WTC11 (cell line): Measurements from ENCODE around the gene ZFHX3. TPM values are rescaled to one million over a fixed set of nuclear protein-coding genes. Genes with fewer than 3 reads are reported as not detected.

Experiments used
- ATAC-seq: fragments of 200-7000 bp; cut with Tn5 transposase; 2 replicates; pipeline ENCODE4 v1.10.0; 2021; ENCODE audit warnings: mild to moderate bottlenecking, moderate library complexity
- CTCF ChIA-PET: fragments of 300-600 bp; sonication (Branson Sonifier 250); formaldehyde crosslinking; loops from one replicate; lab custom pipeline; 2021; ENCODE audit warnings: antibody characterized with exemption; lab: Charles Lee
- POLR2A ChIA-PET: fragments of 350-600 bp; sonication (Branson Sonifier 250); formaldehyde crosslinking; loops from one replicate; lab custom pipeline; 2021; ENCODE audit warnings: antibody characterized with exemption; lab: Charles Lee
- DNase-seq: peaks from one replicate; pipeline ENCODE4 v3.0.0; 2021; ENCODE audit warnings: low spot score
- H3K27ac Mint-ChIP-seq: 2 replicates; pipeline ENCODE4 v1.8.0; 2021; ENCODE audit warnings: mixed read lengths
- H3K27me3 Mint-ChIP-seq: 2 replicates; pipeline ENCODE4 v1.8.0; 2021; ENCODE audit warnings: low read depth, mild to moderate bottlenecking, moderate library complexity, mixed read lengths
- H3K36me3 Mint-ChIP-seq: 2 replicates; pipeline ENCODE4 v1.8.0; 2021; ENCODE audit warnings: mixed read lengths
- H3K4me1 Mint-ChIP-seq: 2 replicates; pipeline ENCODE4 v1.8.0; 2022; ENCODE audit warnings: mixed read lengths
- H3K4me3 Mint-ChIP-seq: 2 replicates; pipeline ENCODE4 v1.8.0; 2021; ENCODE audit warnings: mild to moderate bottlenecking, moderate library complexity, mixed read lengths
- H3K9me3 Mint-ChIP-seq: 2 replicates; pipeline ENCODE4 v1.8.0; 2021; ENCODE audit warnings: mixed read lengths
- ARID4B ChIP-seq: sonication (generic); formaldehyde crosslinking; IDR thresholded peaks from 2 replicates; pipeline ENCODE4 v1.8.0; 2023; ENCODE audit warnings: missing genetic modification reagents, mild to moderate bottlenecking, borderline replicate concordance
- CDX4 ChIP-seq: fragments of 250-450 bp; sonication (Bioruptor Pico); IDR thresholded peaks from 2 replicates; pipeline ENCODE4 v1.9.0; 2021; ENCODE audit warnings: moderate library complexity, mild to moderate bottlenecking, inconsistent platforms, borderline replicate concordance
- CREB1 ChIP-seq: sonication (generic); formaldehyde crosslinking; IDR thresholded peaks from 2 replicates; pipeline ENCODE4 v1.8.0; 2023; ENCODE audit warnings: mild to moderate bottlenecking, missing genetic modification reagents
- ETV6 ChIP-seq: sonication (generic); formaldehyde crosslinking; IDR thresholded peaks from 2 replicates; pipeline ENCODE4 v1.8.1; 2022; ENCODE audit warnings: mild to moderate bottlenecking, missing genetic modification reagents
- FOXJ3 ChIP-seq: sonication (generic); formaldehyde crosslinking; IDR thresholded peaks from 2 replicates; pipeline ENCODE4 v1.9.0; 2021; ENCODE audit warnings: missing genetic modification reagents, mild to moderate bottlenecking, borderline replicate concordance
- IRF2 ChIP-seq: sonication (generic); formaldehyde crosslinking; IDR thresholded peaks from 2 replicates; pipeline ENCODE4 v1.8.0; 2022; ENCODE audit warnings: low read depth, missing genetic modification reagents, borderline replicate concordance
- JUN ChIP-seq: sonication (generic); formaldehyde crosslinking; IDR thresholded peaks from 2 replicates; pipeline ENCODE4 v1.8.0; 2023; ENCODE audit warnings: mild to moderate bottlenecking, missing genetic modification reagents
- MYBL2 ChIP-seq: sonication (generic); formaldehyde crosslinking; IDR thresholded peaks from 2 replicates; pipeline ENCODE4 v1.8.1; 2023; ENCODE audit warnings: mild to moderate bottlenecking, moderate library complexity, missing genetic modification reagents
- NR2C2 ChIP-seq: sonication (generic); formaldehyde crosslinking; IDR thresholded peaks from 2 replicates; pipeline ENCODE4 v1.8.0; 2022; ENCODE audit warnings: mild to moderate bottlenecking, missing genetic modification reagents
- PRRX2 ChIP-seq: fragments of 250-450 bp; sonication (Bioruptor Pico); IDR thresholded peaks from 2 replicates; pipeline ENCODE4 v1.8.0; 2021; ENCODE audit warnings: mild to moderate bottlenecking
- RORB ChIP-seq: fragments of 250-450 bp; sonication (Bioruptor Pico); IDR thresholded peaks from 2 replicates; pipeline ENCODE4 v1.9.0; 2021; ENCODE audit warnings: mild to moderate bottlenecking
- SMAD3 ChIP-seq: sonication (generic); formaldehyde crosslinking; IDR thresholded peaks from 2 replicates; pipeline ENCODE4 v1.8.0; 2022; ENCODE audit warnings: missing genetic modification reagents, mild to moderate bottlenecking, borderline replicate concordance
- SP1 ChIP-seq: sonication (generic); formaldehyde crosslinking; conservative IDR thresholded peaks from 2 replicates; pipeline ENCODE4 v1.8.1; 2022; ENCODE audit warnings: missing genetic modification reagents
- ZBTB43 ChIP-seq: sonication (generic); formaldehyde crosslinking; IDR thresholded peaks from 2 replicates; pipeline ENCODE4 v1.8.1; 2023; ENCODE audit warnings: mild to moderate bottlenecking, missing genetic modification reagents
- ZNF396 ChIP-seq: fragments of 250-450 bp; sonication (Bioruptor Pico); IDR thresholded peaks from 2 replicates; pipeline ENCODE4 v1.8.0; 2021; ENCODE audit warnings: mild to moderate bottlenecking, moderate library complexity, borderline replicate concordance
- ZNF425 ChIP-seq: fragments of 250-450 bp; sonication (Bioruptor Pico); conservative IDR thresholded peaks from 2 replicates; pipeline ENCODE4 v1.9.0; 2021; ENCODE audit warnings: mild to moderate bottlenecking
- ZNF532 ChIP-seq: fragments of 250-450 bp; sonication (Bioruptor Pico); IDR thresholded peaks from 2 replicates; pipeline ENCODE4 v1.9.0; 2021; ENCODE audit warnings: mild to moderate bottlenecking, borderline replicate concordance
- total RNA-seq: library from RNA; stranded (reverse); gene quantifications from 3 replicates; pipeline ENCODE4 v1.2.3, GENCODE V29; 2021
- TF ChIP-seq, protein P1 (sequence below): sonication (generic); formaldehyde crosslinking; IDR thresholded peaks from 2 replicates; pipeline ENCODE4 v1.8.0; 2022; ENCODE audit warnings: mild to moderate bottlenecking, missing genetic modification reagents
- TF ChIP-seq, protein P2 (sequence below): fragments of 250-450 bp; sonication (Bioruptor Pico); IDR thresholded peaks from 2 replicates; pipeline ENCODE4 v1.9.0; 2021; ENCODE audit warnings: mild to moderate bottlenecking
- TF ChIP-seq, protein P3 (sequence below): fragments of 250-450 bp; sonication (Bioruptor Pico); IDR thresholded peaks from 2 replicates; pipeline ENCODE4 v1.8.0; 2021; ENCODE audit warnings: mild to moderate bottlenecking

The ZFHX3 gene
- total RNA-seq, 1 experiment from 2014 or later: 5.7 TPM

DNA sequence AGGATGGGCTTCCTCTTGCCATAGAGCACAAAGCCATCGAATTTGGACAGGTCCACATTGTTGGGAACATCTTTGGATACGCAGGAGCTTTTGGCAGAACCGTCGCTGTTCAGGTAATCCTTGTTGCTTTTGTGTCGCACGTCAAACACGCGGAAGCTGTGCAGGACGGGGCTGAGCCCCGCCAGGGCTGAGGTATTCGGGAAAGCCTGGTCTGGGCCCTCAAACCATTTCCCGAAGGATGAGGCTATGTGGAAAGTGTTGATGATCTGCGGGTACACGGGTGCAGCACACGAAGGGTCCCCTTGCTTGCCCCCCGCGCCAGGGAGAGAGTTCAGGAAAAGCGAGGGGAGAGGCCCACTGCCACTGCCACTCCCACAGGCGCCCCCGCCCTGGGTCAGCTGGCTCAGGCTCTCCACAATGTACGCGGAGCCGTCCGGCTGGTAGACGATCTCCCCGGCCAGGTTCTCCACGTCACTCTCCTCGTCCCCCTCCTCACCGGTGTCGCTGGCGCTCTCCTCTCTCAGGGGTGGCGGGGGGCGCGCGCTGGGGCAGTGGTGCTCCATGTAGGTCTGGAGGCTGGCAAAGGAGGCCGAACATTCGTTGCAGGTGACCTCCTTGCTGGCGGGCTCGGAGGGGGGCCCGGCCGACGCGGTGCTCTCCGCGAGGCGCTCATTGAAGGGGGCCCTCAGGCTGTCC, 88.5 kb downstream of the ZFHX3 start (continued):
- TF ChIP-seq ZNF425 (no peak), IRF2 (no peak), ZBTB43 (CRISPR knock-in tag) (no peak), JUN (CRISPR knock-in tag) (no peak), ZNF396 (no peak), ETV6 (no peak), FOXJ3 (CRISPR knock-in tag) (no peak), SP1 (CRISPR knock-in tag) (no peak), PRRX2 (no peak), NR2C2 (CRISPR knock-in tag) (no peak)
- TF ChIP-seq, protein P1, sequence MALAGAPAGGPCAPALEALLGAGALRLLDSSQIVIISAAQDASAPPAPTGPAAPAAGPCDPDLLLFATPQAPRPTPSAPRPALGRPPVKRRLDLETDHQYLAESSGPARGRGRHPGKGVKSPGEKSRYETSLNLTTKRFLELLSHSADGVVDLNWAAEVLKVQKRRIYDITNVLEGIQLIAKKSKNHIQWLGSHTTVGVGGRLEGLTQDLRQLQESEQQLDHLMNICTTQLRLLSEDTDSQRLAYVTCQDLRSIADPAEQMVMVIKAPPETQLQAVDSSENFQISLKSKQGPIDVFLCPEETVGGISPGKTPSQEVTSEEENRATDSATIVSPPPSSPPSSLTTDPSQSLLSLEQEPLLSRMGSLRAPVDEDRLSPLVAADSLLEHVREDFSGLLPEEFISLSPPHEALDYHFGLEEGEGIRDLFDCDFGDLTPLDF: no peak
- TF ChIP-seq, protein P2, sequence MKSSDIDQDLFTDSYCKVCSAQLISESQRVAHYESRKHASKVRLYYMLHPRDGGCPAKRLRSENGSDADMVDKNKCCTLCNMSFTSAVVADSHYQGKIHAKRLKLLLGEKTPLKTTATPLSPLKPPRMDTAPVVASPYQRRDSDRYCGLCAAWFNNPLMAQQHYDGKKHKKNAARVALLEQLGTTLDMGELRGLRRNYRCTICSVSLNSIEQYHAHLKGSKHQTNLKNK (CRISPR knock-in tag): no peak

DNA sequence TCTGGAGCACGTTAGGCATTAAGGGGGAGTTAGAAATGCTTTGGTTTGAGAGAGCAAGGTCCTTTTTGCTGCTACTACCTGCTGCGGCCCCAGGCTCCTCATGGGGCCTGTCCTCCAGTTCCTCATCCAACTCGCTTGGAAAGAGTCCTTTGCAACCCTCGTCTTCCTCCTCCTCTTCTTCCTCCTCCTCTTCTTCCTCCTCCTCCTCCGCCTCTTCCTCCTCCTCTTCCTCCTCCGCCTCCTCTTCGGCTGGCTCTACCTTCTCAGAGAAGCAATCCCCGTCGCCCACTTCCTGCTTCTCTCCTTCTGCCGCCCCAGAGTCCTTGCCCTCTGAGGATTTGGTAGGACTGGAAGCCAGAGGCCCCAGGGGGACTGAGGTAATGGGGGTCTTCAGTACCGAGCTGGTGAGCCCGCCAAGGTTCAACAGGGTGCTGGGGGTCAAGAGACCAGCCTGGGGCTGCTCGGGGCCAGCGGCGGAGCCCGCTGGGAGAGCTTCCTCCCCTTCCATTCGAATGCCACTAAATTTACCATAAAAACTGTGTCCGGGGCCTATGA, 89.3 kb downstream of the ZFHX3 start:
- DNase-seq: no peak
- Mint-ChIP-seq H3K27ac (no peak overlapping the region), H3K4me3 (no peak overlapping the region), H3K4me1 (peaks cover 13% of the 10 kb centered on the region), H3K36me3 (no peaks in the 10 kb centered on the region), H3K27me3 (no peaks in the 10 kb centered on the region), H3K9me3 (no peaks in the 10 kb centered on the region)
- ChIA-PET POLR2A (no interaction called here), CTCF (interaction anchor here (1.1 kb wide), 1 partner anchor 37 kb away, joined by 3 read pairs; no protein-coding TSS in a partner anchor)
- no peak for ATAC-seq
- TF ChIP-seq RORB (no peak), ZNF532 (CRISPR knock-in tag) (no peak), ARID4B (CRISPR knock-in tag) (no peak), MYBL2 (CRISPR knock-in tag) (no peak), SMAD3 (no peak), CDX4 (CRISPR knock-in tag) (no peak), CREB1 (CRISPR knock-in tag) (no peak), IRF2 (no peak)
- TF ChIP-seq, protein P3, sequence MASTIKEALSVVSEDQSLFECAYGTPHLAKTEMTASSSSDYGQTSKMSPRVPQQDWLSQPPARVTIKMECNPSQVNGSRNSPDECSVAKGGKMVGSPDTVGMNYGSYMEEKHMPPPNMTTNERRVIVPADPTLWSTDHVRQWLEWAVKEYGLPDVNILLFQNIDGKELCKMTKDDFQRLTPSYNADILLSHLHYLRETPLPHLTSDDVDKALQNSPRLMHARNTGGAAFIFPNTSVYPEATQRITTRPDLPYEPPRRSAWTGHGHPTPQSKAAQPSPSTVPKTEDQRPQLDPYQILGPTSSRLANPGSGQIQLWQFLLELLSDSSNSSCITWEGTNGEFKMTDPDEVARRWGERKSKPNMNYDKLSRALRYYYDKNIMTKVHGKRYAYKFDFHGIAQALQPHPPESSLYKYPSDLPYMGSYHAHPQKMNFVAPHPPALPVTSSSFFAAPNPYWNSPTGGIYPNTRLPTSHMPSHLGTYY (CRISPR knock-in tag): no peak
